ENCODE data around the gene DGKI. TPM values are rescaled to one million over a fixed set of nuclear protein-coding genes. Genes with fewer than 3 reads are reported as not detected.

DGKI gene
- total and polyA plus RNA-seq, 2 donors (not counting 1 experiment from before 2014, with no cell fraction given), result not detected

DNA sequence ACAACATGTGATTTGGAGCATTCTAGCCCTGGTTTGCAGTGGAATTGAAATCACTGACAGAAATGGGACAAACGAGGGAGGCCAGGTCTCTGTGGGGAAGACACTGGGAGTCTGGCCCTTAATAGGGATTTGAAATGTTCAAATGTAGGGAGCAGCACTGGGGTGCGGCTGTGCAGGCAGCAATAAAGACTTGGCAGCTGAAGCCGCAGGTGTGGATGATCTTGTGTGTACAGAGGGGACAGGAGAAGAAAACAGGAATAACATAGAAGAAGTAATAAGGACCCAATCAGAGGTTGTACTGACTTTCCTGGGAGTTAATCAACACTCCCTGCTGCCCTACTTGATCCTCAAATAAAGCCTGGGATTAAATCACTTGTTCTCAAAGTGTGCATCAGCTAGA lies 375.6 kb downstream of the DGKI start:
- H3K27me3 Mint-ChIP-seq, result no peaks in the 10 kb centered on the region
- Histone ChIP-seq H3K4me1 (ENCODE audit: control insufficient read depth in 2 of 2, insufficient read depth in 2 of 2, low read length in 2 of 2) (no peaks in the 10 kb centered on the region), H3K27ac (ENCODE audit: low read length in 2 of 2) (no peak overlapping the region), H3K4me3 (ENCODE audit: control extremely low read depth in 1 of 5, extremely low read depth in 1 of 5, insufficient read depth in 1 of 5, low read depth in 2 of 5, low read length in 4 of 5) (no peak overlapping the region), H3K36me3 (replicated peaks in 1 of 2; ENCODE audit: control extremely low read depth in 1 of 2, control insufficient read depth in 1 of 2, extremely low read depth in 1 of 2, insufficient read depth in 2 of 2, low read length in 1 of 2) (no peaks in the 10 kb centered on the region), H4K20me1 (ENCODE audit: control insufficient read depth, insufficient read depth, low read length, poor library complexity, severe bottlenecking) (no peaks in the 10 kb centered on the region), H3K9ac (ENCODE audit: low read length) (no peak overlapping the region), H3K4me2 (replicated peaks; ENCODE audit: low read depth, low read length, poor library complexity, severe bottlenecking) (no peak overlapping the region), H3K9me3 (ENCODE audit: control extremely low read depth in 1 of 3, control insufficient read depth in 2 of 3, insufficient read depth in 1 of 3, low read length in 2 of 3) (no peaks in the 10 kb centered on the region), H3K79me2 (ENCODE audit: control insufficient read depth, insufficient read depth, low read length) (no peaks in the 10 kb centered on the region), H2AFZ (ENCODE audit: insufficient read depth, low read depth, low read length, poor library complexity, severe bottlenecking) (no peak overlapping the region), H3K27me3 (replicated peaks in 1 of 4; ENCODE audit: control extremely low read depth in 1 of 4, control insufficient read depth in 3 of 4, insufficient read depth in 4 of 4, low read length in 3 of 4) (no peaks in the 10 kb centered on the region)
- intact Hi-C loops (cut with micrococcal nuclease), result no loop called here
- no peak for ATAC-seq (ENCODE audit: low read depth)
- ChIA-PET POLR2A (no interaction called here), CTCF (no interaction called here)
- H3K9me3 Mint-ChIP-seq (ENCODE audit: insufficient read depth), result no peaks in the 10 kb centered on the region
- 92% methylated on average over 3 of the region's 3 CpGs for WGBS (ENCODE audit: insufficient coverage)
- no peak for DNase-seq
- no peak overlapping the region for H3K27ac Mint-ChIP-seq
- no peaks in the 10 kb centered on the region for H3K4me1 Mint-ChIP-seq
- no peak overlapping the region for H3K4me3 Mint-ChIP-seq
- TF ChIP-seq, protein P1, sequence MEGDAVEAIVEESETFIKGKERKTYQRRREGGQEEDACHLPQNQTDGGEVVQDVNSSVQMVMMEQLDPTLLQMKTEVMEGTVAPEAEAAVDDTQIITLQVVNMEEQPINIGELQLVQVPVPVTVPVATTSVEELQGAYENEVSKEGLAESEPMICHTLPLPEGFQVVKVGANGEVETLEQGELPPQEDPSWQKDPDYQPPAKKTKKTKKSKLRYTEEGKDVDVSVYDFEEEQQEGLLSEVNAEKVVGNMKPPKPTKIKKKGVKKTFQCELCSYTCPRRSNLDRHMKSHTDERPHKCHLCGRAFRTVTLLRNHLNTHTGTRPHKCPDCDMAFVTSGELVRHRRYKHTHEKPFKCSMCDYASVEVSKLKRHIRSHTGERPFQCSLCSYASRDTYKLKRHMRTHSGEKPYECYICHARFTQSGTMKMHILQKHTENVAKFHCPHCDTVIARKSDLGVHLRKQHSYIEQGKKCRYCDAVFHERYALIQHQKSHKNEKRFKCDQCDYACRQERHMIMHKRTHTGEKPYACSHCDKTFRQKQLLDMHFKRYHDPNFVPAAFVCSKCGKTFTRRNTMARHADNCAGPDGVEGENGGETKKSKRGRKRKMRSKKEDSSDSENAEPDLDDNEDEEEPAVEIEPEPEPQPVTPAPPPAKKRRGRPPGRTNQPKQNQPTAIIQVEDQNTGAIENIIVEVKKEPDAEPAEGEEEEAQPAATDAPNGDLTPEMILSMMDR (IDR thresholded peaks at IDR 0.05), result no peak
- no peak for TF ChIP-seq EZH2 (IDR thresholded peaks at IDR 0.05; ENCODE audit: borderline replicate concordance, insufficient read depth, low read depth, low read length, poor library complexity, severe bottlenecking)

DNA sequence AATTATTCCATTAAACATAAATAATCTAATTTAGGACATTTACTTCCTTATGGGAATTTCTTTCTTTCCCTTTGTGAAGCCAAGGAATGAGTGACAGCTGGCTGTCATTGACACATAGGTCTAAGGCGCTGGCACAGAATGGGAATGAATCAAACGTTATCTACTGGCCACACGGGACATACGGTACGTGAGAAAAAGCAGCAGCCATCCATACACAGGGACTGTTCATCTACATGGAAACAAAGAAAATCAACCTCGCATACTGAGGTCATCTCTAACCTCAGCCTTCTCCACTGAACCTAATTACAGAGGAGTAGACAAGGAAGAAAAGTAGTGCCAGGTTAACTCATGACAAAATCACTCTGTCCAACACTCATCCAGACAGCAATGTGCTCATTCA lies 376.9 kb downstream of the DGKI start:
- Histone ChIP-seq H3K27ac (ENCODE audit: low read length in 2 of 2) (no peak overlapping the region), H3K9ac (ENCODE audit: low read length) (no peak overlapping the region), H3K27me3 (replicated peaks in 1 of 4; ENCODE audit: control extremely low read depth in 1 of 4, control insufficient read depth in 3 of 4, insufficient read depth in 4 of 4, low read length in 3 of 4) (no peaks in the 10 kb centered on the region), H3K4me3 (ENCODE audit: control extremely low read depth in 1 of 5, extremely low read depth in 1 of 5, insufficient read depth in 1 of 5, low read depth in 2 of 5, low read length in 4 of 5) (no peak overlapping the region), H3K4me1 (ENCODE audit: control insufficient read depth in 2 of 2, insufficient read depth in 2 of 2, low read length in 2 of 2) (no peaks in the 10 kb centered on the region), H3K4me2 (replicated peaks; ENCODE audit: low read depth, low read length, poor library complexity, severe bottlenecking) (no peak overlapping the region), H3K36me3 (replicated peaks in 1 of 2; ENCODE audit: control extremely low read depth in 1 of 2, control insufficient read depth in 1 of 2, extremely low read depth in 1 of 2, insufficient read depth in 2 of 2, low read length in 1 of 2) (no peaks in the 10 kb centered on the region), H3K79me2 (ENCODE audit: control insufficient read depth, insufficient read depth, low read length) (no peaks in the 10 kb centered on the region), H2AFZ (ENCODE audit: insufficient read depth, low read depth, low read length, poor library complexity, severe bottlenecking) (no peak overlapping the region), H4K20me1 (ENCODE audit: control insufficient read depth, insufficient read depth, low read length, poor library complexity, severe bottlenecking) (no peaks in the 10 kb centered on the region), H3K9me3 (ENCODE audit: control extremely low read depth in 1 of 3, control insufficient read depth in 2 of 3, insufficient read depth in 1 of 3, low read length in 2 of 3) (no peaks in the 10 kb centered on the region)
- no peak overlapping the region for H3K4me3 Mint-ChIP-seq
- ChIA-PET CTCF (no interaction called here), POLR2A (no interaction called here)
- H3K9me3 Mint-ChIP-seq (ENCODE audit: insufficient read depth), result no peaks in the 10 kb centered on the region
- no peak for TF ChIP-seq EZH2 (IDR thresholded peaks at IDR 0.05; ENCODE audit: borderline replicate concordance, insufficient read depth, low read depth, low read length, poor library complexity, severe bottlenecking)
- TF ChIP-seq, protein P1 (IDR thresholded peaks at IDR 0.05), result no peak
- H3K27ac Mint-ChIP-seq, result no peak overlapping the region
- WGBS (ENCODE audit: insufficient coverage), result 93% methylated on average over 5 of the region's 6 CpGs
- no peaks in the 10 kb centered on the region for H3K27me3 Mint-ChIP-seq
- intact Hi-C loops (cut with micrococcal nuclease), result no loop called here
- ATAC-seq (ENCODE audit: low read depth), result no peak
- no peak for DNase-seq
- H3K4me1 Mint-ChIP-seq, result no peaks in the 10 kb centered on the region

All from B cell (primary cell).